Activated CD4-positive, alpha-beta memory T cell treated with anti-CD3 and anti-CD28 coated beads, Interleukin-2, amount 10 ng/mL, durations not matched to agents 7 days and 5 days (primary cell): ENCODE data around the gene SEC24C. TPM values are rescaled to one million over a fixed set of nuclear protein-coding genes. Genes with fewer than 3 reads are reported as not detected.
"Not testable (repeated sequence)": the region's sequence is repeated elsewhere in the genome, so short reads cannot be mapped to it uniquely, and the experiment has no call there.

ENCODE experiments used
- CTCF ChIA-PET: fragments of 350-600 bp; sonication (Branson Sonifier 250); formaldehyde crosslinking; loops from one replicate; lab custom pipeline; 2021; ENCODE audit warnings: antibody characterized with exemption, inconsistent platforms; lab: Charles Lee
- POLR2A ChIA-PET: fragments of 350-600 bp; sonication (Branson Sonifier 250); formaldehyde crosslinking; loops from one replicate; lab custom pipeline; 2021; ENCODE audit warnings: antibody characterized with exemption; lab: Charles Lee
- DNase-seq: peaks from one replicate; pipeline ENCODE4 v3.0.0-alpha.2; 2020
- H3K27ac Mint-ChIP-seq: one replicate; pipeline ENCODE4 v1.8.0; 2021; ENCODE audit warnings: mild to moderate bottlenecking, mixed read lengths
- H3K27me3 Mint-ChIP-seq: one replicate; pipeline ENCODE4 v1.8.0; 2021; ENCODE audit warnings: mixed read lengths
- H3K36me3 Mint-ChIP-seq: one replicate; pipeline ENCODE4 v1.8.0; 2021; ENCODE audit warnings: low read depth, mixed read lengths
- H3K4me1 Mint-ChIP-seq: one replicate; pipeline ENCODE4 v1.8.0; 2021; ENCODE audit warnings: mixed read lengths
- H3K4me3 Mint-ChIP-seq: one replicate; pipeline ENCODE4 v1.8.0; 2021; ENCODE audit warnings: mild to moderate bottlenecking, mixed read lengths
- H3K9me3 Mint-ChIP-seq: one replicate; pipeline ENCODE4 v1.8.0; 2021; ENCODE audit warnings: mixed read lengths
- total RNA-seq, 2 experiments: library from RNA; stranded (reverse); gene quantifications; one replicate each; pipeline ENCODE4 v1.2.3, GENCODE V29; 2021

The SEC24C gene
- total RNA-seq, 2 experiments from 2014 or later, result 106 to 108 TPM

DNA sequence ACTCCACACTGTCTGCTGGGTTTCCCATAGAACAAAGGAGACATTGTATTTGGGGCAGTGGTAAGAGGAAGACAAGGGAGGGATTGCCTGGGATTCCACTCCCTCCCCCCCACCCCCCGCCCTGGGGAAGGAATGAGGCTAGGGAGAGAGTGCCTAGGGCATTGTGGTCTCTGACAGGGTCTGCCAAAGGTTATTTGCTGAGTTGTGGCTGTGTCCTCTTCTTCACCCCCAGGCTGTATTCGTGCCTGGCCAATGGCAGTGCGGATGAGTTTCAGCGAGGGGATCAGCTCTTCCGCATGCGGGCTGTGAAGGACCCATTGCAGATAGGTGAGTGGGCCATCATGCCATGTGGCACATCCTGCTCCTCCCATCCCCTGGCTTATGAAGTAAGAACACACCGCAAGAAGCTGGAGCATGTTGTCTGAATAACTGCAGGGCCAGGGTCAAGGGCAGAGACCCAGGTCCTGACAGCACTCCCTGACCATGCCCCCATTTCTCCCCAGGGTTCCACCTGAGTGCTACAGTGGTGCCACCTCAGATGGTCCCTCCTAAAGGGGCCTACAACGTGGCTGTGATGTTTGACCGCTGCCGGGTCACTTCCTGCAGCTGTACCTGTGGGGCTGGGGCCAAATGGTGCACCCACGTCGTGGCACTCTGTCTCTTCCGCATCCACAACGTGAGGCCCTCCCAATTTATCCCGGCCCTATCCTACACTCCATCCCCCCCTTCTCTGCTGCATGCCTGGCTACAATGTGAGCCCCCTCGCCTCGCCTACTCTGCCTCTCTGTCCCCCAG is 44.9 kb downstream of the SEC24C start:
- Mint-ChIP-seq H3K4me1 (peaks cover 33% of the 10 kb centered on the region), H3K27me3 (no peaks in the 10 kb centered on the region), H3K36me3 (peaks cover 49% of the 10 kb centered on the region), H3K27ac (no peak overlapping the region), H3K9me3 (no peaks in the 10 kb centered on the region), H3K4me3 (no peak overlapping the region)
- no peak for DNase-seq
- ChIA-PET CTCF (no interaction called here), POLR2A (interaction anchor here (2.0 to 6.3 kb wide), 2 partner anchors 10 to 19 kb away, joined by 7 to 73 read pairs; no protein-coding TSS in a partner anchor)

DNA sequence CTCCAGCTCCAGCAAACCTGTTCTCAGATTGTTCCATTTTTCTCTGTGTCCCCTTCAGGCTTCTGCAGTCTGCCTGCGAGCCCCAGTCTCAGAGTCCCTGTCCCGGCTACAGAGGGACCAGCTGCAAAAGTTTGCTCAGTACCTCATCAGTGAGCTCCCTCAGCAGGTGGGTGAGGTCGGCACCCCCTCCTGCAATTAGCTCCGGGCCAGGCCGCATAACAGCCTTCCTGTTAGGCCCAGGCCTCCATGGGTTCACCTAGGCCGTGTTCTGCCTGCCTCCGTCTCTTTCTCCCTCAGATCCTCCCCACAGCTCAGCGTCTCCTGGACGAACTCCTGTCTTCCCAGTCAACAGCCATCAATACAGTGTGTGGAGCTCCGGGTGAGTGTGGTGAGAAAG is 45.5 kb downstream of the SEC24C start:
- CTCF ChIA-PET, result interaction anchor here (0.6 kb wide), 1 partner anchor 53 kb away, joined by 3 read pairs; no protein-coding TSS in a partner anchor
- POLR2A ChIA-PET, result interaction anchor here (6.3 kb wide), 1 partner anchor 18 kb away, joined by 73 read pairs; no protein-coding TSS in a partner anchor
- no peak overlapping the region for H3K4me3 Mint-ChIP-seq

DNA sequence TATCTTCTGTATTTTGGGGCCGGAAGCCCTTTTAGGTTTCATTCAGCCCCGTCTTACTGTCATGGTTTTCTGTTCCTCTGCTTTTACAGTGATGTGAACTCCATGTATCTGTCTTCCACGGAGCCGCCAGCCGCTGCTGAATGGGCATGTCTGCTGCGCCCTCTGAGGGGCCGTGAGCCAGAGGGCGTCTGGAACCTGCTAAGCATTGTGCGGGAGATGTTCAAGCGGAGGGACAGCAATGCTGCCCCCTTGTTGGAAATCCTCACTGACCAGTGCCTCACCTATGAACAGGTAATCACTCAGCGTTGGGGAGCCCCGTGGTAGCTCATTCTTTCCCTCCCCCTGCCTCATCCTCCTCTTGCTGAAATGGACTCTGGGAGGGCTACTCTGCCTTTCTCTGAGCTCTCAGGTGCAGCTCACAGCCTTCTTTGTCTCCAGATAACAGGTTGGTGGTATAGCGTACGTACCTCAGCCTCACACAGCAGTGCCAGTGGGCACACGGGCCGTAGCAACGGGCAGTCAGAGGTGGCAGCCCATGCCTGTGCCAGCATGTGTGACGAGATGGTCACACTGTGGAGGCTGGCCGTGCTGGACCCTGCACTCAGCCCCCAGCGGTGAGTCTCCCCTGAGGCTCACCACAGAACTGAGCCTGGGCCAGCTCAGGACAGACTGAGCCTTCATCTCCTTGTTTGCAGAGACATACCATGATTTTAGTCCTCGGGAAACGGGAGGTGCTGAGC is 46.9 kb downstream of the SEC24C start:
- DNase-seq, result no peak
- CTCF ChIA-PET, result no interaction called here
- POLR2A ChIA-PET, result interaction anchor here (6.3 kb wide), 1 partner anchor 17 kb away, joined by 73 read pairs; no protein-coding TSS in a partner anchor
- peaks cover 57% of the 10 kb centered on the region for H3K36me3 Mint-ChIP-seq
- H3K9me3 Mint-ChIP-seq, result no peaks in the 10 kb centered on the region
- H3K27ac Mint-ChIP-seq, result no peak overlapping the region
- no peak overlapping the region for H3K4me3 Mint-ChIP-seq
- H3K27me3 Mint-ChIP-seq, result no peaks in the 10 kb centered on the region
- H3K4me1 Mint-ChIP-seq, result peaks cover 18% of the 10 kb centered on the region

More for the DNA sequence above, 45.5 kb downstream of the SEC24C start:
- Mint-ChIP-seq H3K27me3 (no peaks in the 10 kb centered on the region), H3K9me3 (no peaks in the 10 kb centered on the region), H3K36me3 (peaks cover 55% of the 10 kb centered on the region), H3K4me1 (peaks cover 29% of the 10 kb centered on the region), H3K27ac (no peak overlapping the region)
- no peak for DNase-seq

DNA sequence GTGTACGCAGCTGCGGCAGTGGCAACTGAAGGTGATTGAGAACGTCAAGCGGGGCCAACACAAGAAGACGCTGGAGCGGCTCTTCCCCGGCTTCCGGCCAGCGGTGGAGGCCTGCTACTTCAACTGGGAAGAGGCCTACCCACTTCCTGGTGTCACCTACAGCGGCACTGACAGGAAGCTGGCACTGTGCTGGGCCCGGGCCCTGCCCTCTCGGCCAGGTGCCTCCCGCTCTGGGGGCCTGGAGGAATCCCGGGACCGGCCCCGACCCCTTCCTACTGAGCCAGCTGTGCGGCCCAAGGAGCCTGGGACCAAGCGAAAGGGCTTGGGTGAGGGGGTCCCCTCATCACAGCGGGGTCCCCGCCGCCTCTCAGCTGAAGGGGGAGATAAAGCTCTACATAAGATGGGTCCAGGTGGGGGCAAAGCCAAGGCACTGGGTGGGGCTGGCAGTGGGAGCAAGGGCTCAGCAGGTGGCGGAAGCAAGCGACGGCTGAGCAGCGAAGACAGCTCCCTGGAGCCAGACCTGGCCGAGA is 47.8 kb downstream of the SEC24C start:
- ChIA-PET CTCF (no interaction called here), POLR2A (interaction anchor here (1.0 to 3.7 kb wide), 3 partner anchors 10 to 18 kb away, joined by 3 to 22 read pairs (median 7); no protein-coding TSS in a partner anchor)
- H3K27me3 Mint-ChIP-seq, result no peaks in the 10 kb centered on the region
- peaks cover 11% of the 10 kb centered on the region for H3K4me1 Mint-ChIP-seq
- peaks cover 59% of the 10 kb centered on the region for H3K36me3 Mint-ChIP-seq
- no peak overlapping the region for H3K4me3 Mint-ChIP-seq
- DNase-seq, result no peak
- no peak overlapping the region for H3K27ac Mint-ChIP-seq
- no peaks in the 10 kb centered on the region for H3K9me3 Mint-ChIP-seq

DNA sequence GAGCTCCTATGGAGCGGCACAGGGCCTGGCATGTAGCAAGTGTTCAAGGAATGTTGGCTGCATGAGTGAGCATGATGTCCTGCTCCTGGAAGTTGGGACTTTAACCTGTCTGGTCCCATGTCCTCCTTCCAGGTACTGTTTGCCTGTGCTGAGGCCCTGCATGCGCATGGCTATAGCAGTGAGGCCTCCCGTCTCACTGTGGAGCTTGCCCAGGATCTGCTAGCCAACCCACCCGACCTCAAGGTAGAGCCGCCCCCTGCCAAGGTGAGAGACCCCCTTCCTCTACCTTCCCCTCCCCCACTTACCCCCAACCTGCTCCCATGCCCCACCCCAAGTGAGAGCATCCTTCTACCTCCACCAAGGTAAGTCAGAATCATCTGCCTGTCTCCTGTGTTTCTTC is 49.3 kb downstream of the SEC24C start:
- CTCF ChIA-PET, result no interaction called here
- POLR2A ChIA-PET, result interaction anchor here (1.5 to 3.7 kb wide), 4 partner anchors 7 to 16 kb away, joined by 3 to 22 read pairs (median 6); partner anchors contain the start of gene CHCHD1
- H3K27me3 Mint-ChIP-seq, result no peaks in the 10 kb centered on the region
- H3K4me1 Mint-ChIP-seq, result peaks cover 1% of the 10 kb centered on the region
- no peak overlapping the region for H3K4me3 Mint-ChIP-seq
- no peak overlapping the region for H3K27ac Mint-ChIP-seq
- H3K36me3 Mint-ChIP-seq, result peaks cover 74% of the 10 kb centered on the region
- no peaks in the 10 kb centered on the region for H3K9me3 Mint-ChIP-seq
- no peak for DNase-seq

DNA sequence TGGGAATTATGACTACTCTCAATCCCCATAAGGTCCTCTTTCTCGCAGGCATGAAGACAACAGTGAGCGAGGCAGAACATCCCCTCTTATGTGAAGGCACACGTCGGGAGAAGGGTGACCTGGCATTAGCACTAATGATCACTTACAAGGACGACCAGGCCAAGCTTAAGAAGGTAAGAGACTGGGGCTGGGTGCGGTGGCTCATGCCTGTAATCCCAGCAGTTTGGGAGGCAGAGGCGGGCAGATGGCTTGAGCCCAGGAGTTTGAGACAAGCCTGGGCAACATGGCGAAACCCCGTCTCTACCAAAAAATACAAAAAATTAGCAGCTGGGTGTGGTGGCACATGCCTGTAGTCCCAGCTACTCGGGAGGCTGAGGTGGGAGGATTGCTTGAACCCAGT is 51.3 kb downstream of the SEC24C start:
- DNase-seq, CTCF ChIA-PET, H3K9me3 Mint-ChIP-seq, H3K4me3 Mint-ChIP-seq, H3K4me1 Mint-ChIP-seq, H3K27ac Mint-ChIP-seq, H3K27me3 Mint-ChIP-seq: not testable (repeated sequence)
- POLR2A ChIA-PET, result interaction anchor here (0.5 to 6.4 kb wide), 5 partner anchors 9 to 22 kb away, joined by 3 to 35 read pairs (median 6); partner anchors contain the start of gene ZSWIM8
- peaks cover 71% of the 10 kb centered on the region for H3K36me3 Mint-ChIP-seq

DNA sequence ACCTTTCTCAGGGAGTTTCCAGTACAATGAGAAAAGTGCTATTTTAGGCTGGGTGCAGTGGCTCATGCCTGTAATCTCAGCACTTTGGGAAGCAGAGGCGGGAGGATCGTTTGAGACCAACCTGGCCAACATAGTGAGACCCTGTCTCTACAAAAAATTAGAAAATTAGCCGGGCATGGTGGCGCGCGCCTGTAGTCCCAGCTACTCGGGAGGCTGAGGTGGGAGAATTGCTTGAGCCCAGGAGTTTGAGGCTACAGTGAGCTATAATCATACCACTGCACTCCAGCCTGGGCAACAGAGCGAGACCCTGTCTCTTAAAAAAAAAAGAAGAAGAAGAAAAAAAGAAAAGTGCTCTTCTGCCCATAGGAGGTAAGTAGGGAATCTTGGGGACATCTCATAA is 51.9 kb downstream of the SEC24C start:
- H3K4me3 Mint-ChIP-seq, H3K27ac Mint-ChIP-seq, H3K27me3 Mint-ChIP-seq, CTCF ChIA-PET, DNase-seq, H3K4me1 Mint-ChIP-seq, H3K9me3 Mint-ChIP-seq: not testable (repeated sequence)
- H3K36me3 Mint-ChIP-seq, result peaks cover 71% of the 10 kb centered on the region
- POLR2A ChIA-PET, result interaction anchor here (1.0 to 6.4 kb wide), 4 partner anchors 10 to 381 kb away, joined by 3 to 35 read pairs (median 5); no protein-coding TSS in a partner anchor

DNA sequence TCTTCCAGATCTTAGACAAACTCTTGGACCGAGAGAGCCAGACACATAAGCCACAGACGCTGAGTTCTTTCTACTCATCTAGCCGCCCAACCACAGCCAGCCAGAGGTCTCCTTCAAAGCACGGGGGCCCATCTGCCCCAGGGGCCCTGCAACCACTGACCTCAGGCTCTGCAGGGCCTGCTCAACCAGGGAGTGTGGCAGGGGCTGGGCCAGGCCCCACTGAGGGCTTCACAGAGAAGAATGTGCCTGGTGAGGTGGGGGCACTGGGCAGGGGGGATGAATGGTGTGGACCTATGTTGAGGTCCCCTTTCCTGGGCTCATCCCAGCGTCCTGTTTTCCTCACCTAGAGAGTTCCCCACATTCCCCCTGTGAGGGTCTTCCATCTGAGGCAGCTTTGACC is 52.6 kb downstream of the SEC24C start:
- no peak overlapping the region for H3K27ac Mint-ChIP-seq
- H3K27me3 Mint-ChIP-seq, result no peaks in the 10 kb centered on the region
- H3K4me1 Mint-ChIP-seq, result no peaks in the 10 kb centered on the region
- ChIA-PET CTCF (no interaction called here), POLR2A (interaction anchor here (1.0 to 6.4 kb wide), 4 partner anchors 11 to 380 kb away, joined by 3 to 35 read pairs (median 8); partner anchors contain the start of gene CHCHD1)
- no peak for DNase-seq
- no peaks in the 10 kb centered on the region for H3K9me3 Mint-ChIP-seq
- H3K36me3 Mint-ChIP-seq, result peaks cover 70% of the 10 kb centered on the region
- no peak overlapping the region for H3K4me3 Mint-ChIP-seq

DNA sequence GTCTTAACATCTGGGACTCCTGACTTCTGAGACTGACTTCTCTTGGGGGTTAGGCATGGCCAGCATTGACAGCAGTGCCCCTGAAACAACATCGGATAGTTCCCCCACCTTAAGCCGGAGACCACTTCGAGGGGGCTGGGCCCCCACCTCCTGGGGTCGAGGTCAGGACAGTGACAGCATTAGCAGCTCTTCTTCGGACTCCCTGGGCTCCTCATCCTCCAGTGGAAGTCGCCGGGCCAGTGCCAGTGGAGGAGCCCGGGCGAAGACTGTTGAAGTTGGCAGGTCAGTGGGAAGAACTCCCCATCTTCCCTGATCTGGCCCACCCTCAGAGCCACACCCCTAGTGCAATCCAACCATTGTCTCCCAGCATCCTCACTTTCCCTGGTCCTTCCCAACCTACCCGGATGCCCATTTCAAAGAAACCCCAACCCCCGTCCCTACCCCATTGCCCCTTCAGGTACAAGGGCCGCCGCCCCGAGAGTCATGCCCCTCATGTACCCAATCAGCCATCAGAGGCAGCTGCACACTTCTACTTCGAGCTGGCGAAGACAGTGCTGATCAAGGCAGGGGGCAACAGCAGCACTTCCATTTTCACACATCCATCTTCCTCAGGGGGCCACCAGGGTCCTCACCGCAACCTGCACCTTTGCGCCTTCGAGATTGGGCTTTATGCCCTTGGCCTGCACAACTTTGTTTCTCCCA is 53.3 kb downstream of the SEC24C start:
- Mint-ChIP-seq H3K4me3 (no peak overlapping the region), H3K36me3 (peaks cover 77% of the 10 kb centered on the region), H3K4me1 (no peaks in the 10 kb centered on the region), H3K27me3 (no peaks in the 10 kb centered on the region), H3K9me3 (no peaks in the 10 kb centered on the region), H3K27ac (no peak overlapping the region)
- ChIA-PET CTCF (no interaction called here), POLR2A (interaction anchor here (0.7 to 6.4 kb wide), 5 partner anchors 9 to 34 kb away, joined by 3 to 35 read pairs (median 7); partner anchors contain the start of genes CHCHD1 and ZSWIM8)
- DNase-seq, result no peak

DNA sequence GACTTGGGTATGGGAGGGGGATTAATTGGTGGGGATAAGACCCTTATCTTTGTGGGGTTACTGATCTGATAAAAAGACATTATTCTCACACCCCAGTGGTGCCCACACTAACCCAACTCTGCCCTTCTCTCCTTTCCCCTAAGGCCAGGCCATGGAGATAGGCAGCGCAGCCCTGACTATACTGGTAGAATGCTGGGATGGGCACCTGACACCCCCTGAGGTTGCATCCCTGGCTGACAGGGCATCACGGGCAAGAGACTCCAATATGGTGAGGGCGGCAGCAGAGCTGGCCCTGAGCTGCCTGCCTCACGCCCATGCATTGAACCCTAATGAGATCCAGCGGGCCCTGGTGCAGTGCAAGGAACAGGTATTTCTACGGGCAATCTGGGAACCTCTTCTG is 53.9 kb downstream of the SEC24C start:
- Mint-ChIP-seq H3K4me3 (no peak overlapping the region), H3K9me3 (no peaks in the 10 kb centered on the region), H3K36me3 (peaks cover 77% of the 10 kb centered on the region), H3K27ac (no peak overlapping the region), H3K4me1 (peaks cover 4% of the 10 kb centered on the region), H3K27me3 (no peaks in the 10 kb centered on the region)
- no peak for DNase-seq
- POLR2A ChIA-PET, result interaction anchor here (0.7 to 6.4 kb wide), 7 partner anchors 10 to 35 kb away, joined by 3 to 35 read pairs (median 7); partner anchors contain the start of genes CHCHD1 and ZSWIM8
- CTCF ChIA-PET, result no interaction called here

DNA sequence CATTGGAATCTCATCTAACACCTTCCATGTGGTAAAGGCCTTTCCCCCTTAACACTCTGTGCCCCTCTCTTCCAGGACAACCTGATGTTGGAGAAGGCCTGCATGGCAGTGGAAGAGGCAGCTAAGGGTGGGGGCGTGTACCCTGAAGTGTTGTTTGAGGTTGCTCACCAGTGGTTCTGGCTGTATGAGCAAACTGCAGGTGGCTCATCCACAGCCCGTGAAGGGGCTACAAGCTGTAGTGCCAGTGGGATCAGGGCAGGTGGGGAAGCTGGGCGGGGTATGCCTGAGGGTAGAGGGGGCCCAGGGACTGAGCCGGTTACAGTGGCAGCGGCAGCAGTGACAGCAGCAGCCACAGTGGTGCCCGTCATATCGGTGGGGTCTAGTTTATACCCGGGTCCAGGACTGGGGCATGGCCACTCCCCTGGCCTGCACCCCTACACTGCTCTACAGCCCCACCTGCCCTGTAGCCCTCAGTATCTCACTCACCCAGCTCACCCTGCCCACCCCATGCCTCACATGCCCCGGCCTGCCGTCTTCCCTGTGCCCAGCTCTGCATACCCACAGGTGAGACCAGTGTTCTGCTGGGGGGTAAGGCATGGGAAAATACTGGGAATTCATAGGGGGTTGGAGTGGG is 54.9 kb downstream of the SEC24C start:
- no peak overlapping the region for H3K27ac Mint-ChIP-seq
- H3K4me3 Mint-ChIP-seq, result no peak overlapping the region
- CTCF ChIA-PET, result no interaction called here

More for the DNA sequence above, 54.9 kb downstream of the SEC24C start:
- Mint-ChIP-seq H3K27me3 (no peaks in the 10 kb centered on the region), H3K9me3 (no peaks in the 10 kb centered on the region), H3K36me3 (peaks cover 78% of the 10 kb centered on the region), H3K4me1 (peaks cover 10% of the 10 kb centered on the region)
- POLR2A ChIA-PET, result interaction anchor here (0.9 to 6.4 kb wide), 6 partner anchors 10 to 20 kb away, joined by 3 to 35 read pairs (median 7); partner anchors contain the start of genes CHCHD1 and ZSWIM8
- DNase-seq, result no peak
